OCI-LY3 (cell line): ENCODE measurements around the gene SAMD13.

Experiments used
- H2AFZ ChIP-seq: fragments of 200-600, 300-600 bp; shearing (Covaris generic); 2 replicates; pipeline ENCODE4 v1.6.0; 2014; ENCODE audit warnings: antibody characterized with exemption, low read depth, low read length
- H3K27ac ChIP-seq: fragments of 200-600, 300-600 bp; sonication (generic); 2 replicates; pipeline ENCODE4 v1.5.1; 2014; ENCODE audit warnings: mild to moderate bottlenecking, low read length, moderate library complexity, mixed read lengths
- H3K27me3 ChIP-seq: fragments of 200-600, 300-600 bp; sonication (generic); 2 replicates; pipeline ENCODE4 v1.6.1; 2014; ENCODE audit warnings: low read depth, low read length, mixed read lengths
- H3K36me3 ChIP-seq: fragments of 200-600, 300-600 bp; sonication (generic); replicated peaks from 2 replicates; pipeline ENCODE3; 2014; ENCODE audit warnings: low read depth, low read length, mixed read lengths
- H3K4me1 ChIP-seq: fragments of 300-600, 200-600 bp; sonication (generic); 2 replicates; pipeline ENCODE4 v1.6.1; 2014; ENCODE audit warnings: low read length, mixed read lengths
- H3K4me2 ChIP-seq: fragments of 200-600, 300-600 bp; sonication (generic); 2 replicates; pipeline ENCODE4 v1.6.1; 2014; ENCODE audit warnings: low read length, mixed read lengths
- H3K4me3 ChIP-seq: fragments of 300-600, 200-600 bp; sonication (generic); 2 replicates; pipeline ENCODE4 v1.5.1; 2014; ENCODE audit warnings: antibody characterized with exemption, mild to moderate bottlenecking, low read length, moderate library complexity
- H3K79me2 ChIP-seq: fragments of 300-600, 200-600 bp; shearing (Covaris generic); 2 replicates; pipeline ENCODE4 v1.6.1; 2014; ENCODE audit warnings: mild to moderate bottlenecking, low read length, mixed read lengths
- H3K9ac ChIP-seq: fragments of 300-600, 200-600 bp; shearing (Covaris generic); 2 replicates; pipeline ENCODE4 v1.6.0; 2014; ENCODE audit warnings: mild to moderate bottlenecking, low read length, moderate library complexity
- H3K9me3 ChIP-seq: fragments of 200-600, 300-600 bp; shearing (Covaris generic); 2 replicates; pipeline ENCODE4 v1.6.1; 2014; ENCODE audit warnings: low read length, mixed read lengths; ENCODE audit not compliant: insufficient read depth
- H4K20me1 ChIP-seq: fragments of 200-600, 300-600 bp; sonication (generic); 2 replicates; pipeline ENCODE4 v1.6.1; 2016; ENCODE audit warnings: low read length, mixed read lengths; ENCODE audit not compliant: insufficient read depth
- EZH2phosphoT487 ChIP-seq: fragments of 200-600 bp; shearing (Covaris generic); IDR thresholded peaks from 2 replicates; pipeline ENCODE4 v1.6.1; 2018; ENCODE audit warnings: antibody characterized with exemption, mixed run types, low read depth
- TF ChIP-seq, protein P1 (sequence below): fragments of 200-600, 300-600 bp; sonication (generic); IDR thresholded peaks from 2 replicates; pipeline ENCODE4 v1.5.1; 2014; ENCODE audit warnings: antibody characterized with exemption, low read length, low read depth

The SAMD13 gene

DNA sequence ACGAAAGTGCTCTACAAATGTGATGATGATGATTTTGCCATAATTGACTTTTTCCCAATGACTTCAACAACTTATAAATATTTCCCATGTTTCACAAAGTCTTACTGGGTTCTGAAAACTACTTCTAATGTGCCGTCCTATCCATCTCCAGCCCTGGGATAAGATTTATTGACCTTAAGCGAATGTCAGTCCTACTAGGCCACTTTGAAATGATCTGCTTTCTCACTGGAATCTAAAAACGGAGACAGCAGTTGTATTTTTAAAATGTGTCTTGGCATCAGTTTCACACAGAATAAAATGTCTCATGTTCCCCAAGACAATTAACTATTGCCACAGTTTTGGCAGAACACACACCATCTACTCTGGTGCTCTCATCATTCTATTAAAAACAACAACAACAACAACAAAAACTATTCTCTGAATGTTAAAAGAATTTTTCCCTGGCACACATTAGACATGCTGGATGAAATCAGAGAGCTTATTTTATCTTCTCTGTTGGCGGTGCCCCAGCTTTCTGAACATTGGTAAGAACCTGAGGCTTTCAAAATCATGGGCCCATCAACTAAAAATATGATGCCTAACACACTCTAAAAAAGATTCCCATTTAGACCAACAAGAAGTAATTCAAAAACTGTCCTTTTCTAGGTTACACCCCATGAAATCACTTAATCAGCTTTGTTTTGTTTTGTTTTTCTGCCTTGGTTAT lies 73.6 kb downstream of the SAMD13 start:
- Histone ChIP-seq H3K9ac (no peak overlapping the region), H3K27me3 (no peaks in the 10 kb centered on the region), H4K20me1 (no peaks in the 10 kb centered on the region), H3K4me1 (no peaks in the 10 kb centered on the region), H3K36me3 (no peaks in the 10 kb centered on the region), H3K79me2 (no peaks in the 10 kb centered on the region), H3K27ac (no peak overlapping the region), H3K4me3 (no peak overlapping the region), H2AFZ (no peak overlapping the region), H3K4me2 (no peak overlapping the region), H3K9me3 (no peaks in the 10 kb centered on the region)
- no peak for TF ChIP-seq EZH2phosphoT487

DNA sequence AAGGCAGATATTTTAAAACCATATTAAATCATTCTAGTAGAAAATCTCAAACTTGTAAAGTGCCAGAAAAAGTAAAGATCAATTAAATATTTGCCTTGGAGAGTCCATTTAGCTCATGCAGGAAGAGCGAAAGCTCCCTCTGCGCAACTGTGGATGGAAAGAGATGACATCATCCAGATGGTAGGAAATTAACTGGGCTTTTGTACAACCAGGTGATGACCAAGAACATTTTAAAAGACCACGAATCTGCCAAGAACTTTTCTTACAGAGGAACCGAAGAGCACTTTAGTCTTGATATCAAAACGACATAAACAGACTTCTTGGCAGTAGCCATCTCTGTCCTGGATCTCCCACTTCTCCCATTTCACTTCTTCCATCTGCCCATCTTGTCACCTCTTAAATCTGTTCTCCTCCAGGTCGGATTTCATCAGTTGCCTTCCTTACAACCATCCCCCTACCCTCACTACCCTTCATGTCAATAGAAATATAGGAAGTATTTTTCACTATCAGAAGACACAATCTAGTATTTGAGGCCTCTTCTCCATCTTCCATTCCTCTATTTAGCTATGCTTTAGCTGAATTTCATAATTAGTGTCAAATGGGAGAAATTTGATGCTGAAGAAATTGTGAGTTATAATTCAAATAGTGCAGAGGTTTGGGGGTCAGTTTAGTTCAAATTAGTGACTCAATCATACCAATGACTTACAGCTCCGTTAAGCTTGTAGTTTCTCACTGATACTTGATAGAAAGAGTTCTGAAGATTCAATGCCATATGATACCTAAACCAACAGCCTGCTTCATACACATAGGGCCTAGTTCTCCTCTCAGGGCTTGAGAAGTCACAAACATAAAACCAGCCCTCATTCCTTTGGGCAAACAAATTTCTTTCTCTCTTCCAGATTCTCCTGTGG lies 74.7 kb downstream of the SAMD13 start:
- Histone ChIP-seq H3K27me3 (no peaks in the 10 kb centered on the region), H3K4me3 (no peak overlapping the region), H3K27ac (no peak overlapping the region)

DNA sequence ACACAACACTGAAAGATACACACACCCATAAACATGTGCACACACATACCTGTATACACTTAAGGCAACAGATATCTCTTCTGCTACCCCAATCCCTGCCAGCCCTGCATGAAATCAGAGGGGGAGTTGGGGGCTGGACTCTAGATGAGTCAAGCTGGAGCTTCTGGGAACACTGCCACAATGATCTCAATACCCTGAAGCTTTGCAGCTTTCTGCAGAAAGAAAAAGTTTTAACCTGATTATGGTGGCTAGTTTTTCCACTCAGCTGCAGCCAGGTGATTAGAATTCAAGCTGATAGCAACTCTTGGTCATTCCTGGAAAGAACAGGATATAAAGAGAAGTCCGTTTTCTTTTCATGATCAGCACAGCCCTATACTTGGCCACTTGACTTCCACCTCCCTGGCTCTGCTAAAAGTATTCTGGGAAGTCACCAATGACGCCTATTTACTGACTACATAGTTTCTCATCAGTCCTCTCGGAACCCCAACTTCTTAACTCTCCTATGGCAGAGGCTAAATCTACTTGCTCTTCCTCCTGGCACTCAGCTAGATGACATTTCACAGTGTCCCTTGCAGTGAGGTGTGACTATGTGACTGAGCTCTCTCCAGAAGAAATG lies 76.1 kb downstream of the SAMD13 start:
- Histone ChIP-seq H3K9ac (no peak overlapping the region), H3K27ac (no peak overlapping the region), H3K36me3 (no peaks in the 10 kb centered on the region), H3K4me1 (peaks cover 5% of the 10 kb centered on the region), H3K4me2 (no peak overlapping the region), H4K20me1 (no peaks in the 10 kb centered on the region), H3K4me3 (no peak overlapping the region), H2AFZ (no peak overlapping the region), H3K9me3 (no peaks in the 10 kb centered on the region), H3K79me2 (no peaks in the 10 kb centered on the region), H3K27me3 (no peaks in the 10 kb centered on the region)
- no peak for TF ChIP-seq EZH2phosphoT487
- TF ChIP-seq, protein P1, sequence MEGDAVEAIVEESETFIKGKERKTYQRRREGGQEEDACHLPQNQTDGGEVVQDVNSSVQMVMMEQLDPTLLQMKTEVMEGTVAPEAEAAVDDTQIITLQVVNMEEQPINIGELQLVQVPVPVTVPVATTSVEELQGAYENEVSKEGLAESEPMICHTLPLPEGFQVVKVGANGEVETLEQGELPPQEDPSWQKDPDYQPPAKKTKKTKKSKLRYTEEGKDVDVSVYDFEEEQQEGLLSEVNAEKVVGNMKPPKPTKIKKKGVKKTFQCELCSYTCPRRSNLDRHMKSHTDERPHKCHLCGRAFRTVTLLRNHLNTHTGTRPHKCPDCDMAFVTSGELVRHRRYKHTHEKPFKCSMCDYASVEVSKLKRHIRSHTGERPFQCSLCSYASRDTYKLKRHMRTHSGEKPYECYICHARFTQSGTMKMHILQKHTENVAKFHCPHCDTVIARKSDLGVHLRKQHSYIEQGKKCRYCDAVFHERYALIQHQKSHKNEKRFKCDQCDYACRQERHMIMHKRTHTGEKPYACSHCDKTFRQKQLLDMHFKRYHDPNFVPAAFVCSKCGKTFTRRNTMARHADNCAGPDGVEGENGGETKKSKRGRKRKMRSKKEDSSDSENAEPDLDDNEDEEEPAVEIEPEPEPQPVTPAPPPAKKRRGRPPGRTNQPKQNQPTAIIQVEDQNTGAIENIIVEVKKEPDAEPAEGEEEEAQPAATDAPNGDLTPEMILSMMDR = no peak

More for the DNA sequence above, 74.7 kb downstream of the SAMD13 start:
- Histone ChIP-seq H2AFZ (no peak overlapping the region), H3K36me3 (no peaks in the 10 kb centered on the region), H3K4me1 (no peaks in the 10 kb centered on the region), H3K4me2 (no peak overlapping the region), H3K9ac (no peak overlapping the region), H4K20me1 (no peaks in the 10 kb centered on the region), H3K9me3 (no peaks in the 10 kb centered on the region), H3K79me2 (no peaks in the 10 kb centered on the region)
- TF ChIP-seq, protein P1 = no peak
- TF ChIP-seq EZH2phosphoT487 = no peak

DNA sequence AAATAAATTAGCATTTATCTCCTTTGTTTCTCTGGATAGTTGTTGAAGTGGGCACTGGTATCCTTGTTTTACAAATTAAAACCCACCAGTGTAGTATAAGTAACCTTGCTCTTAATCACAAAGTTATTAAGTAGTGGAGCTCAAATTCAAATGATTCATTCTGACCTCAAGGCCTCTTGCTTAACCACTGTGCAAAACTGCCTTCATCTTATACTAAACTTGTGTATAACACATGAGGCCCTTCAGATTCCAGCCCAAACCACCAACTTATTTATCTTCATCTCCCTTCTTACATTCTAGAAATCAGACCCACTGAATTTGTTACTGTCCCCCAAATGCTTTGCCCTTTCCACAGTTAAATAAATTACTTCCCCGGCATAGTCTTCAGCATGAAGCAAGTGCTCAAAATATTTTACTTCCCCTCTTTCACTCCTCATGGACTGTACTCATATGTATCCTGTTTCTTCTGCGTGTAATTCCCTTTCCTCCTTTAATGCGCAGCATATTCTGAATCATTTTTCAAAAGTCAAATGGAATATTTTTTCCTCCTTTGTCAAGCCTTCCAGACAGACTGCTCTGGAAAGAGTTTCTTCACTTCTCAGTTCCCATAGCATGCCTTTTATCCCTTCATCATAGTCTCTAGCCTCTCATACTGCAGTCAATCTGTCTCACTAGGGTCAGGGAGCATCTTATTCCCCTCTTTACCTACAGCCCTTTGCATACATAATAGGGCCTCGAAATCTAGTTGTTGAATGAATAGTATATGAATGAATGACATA lies 77.8 kb downstream of the SAMD13 start:
- Histone ChIP-seq H4K20me1 (no peaks in the 10 kb centered on the region), H3K27me3 (no peaks in the 10 kb centered on the region), H3K9me3 (no peaks in the 10 kb centered on the region), H3K4me1 (peaks cover 7% of the 10 kb centered on the region), H3K9ac (no peak overlapping the region), H3K27ac (no peak overlapping the region), H3K36me3 (no peaks in the 10 kb centered on the region), H3K4me3 (no peak overlapping the region), H3K4me2 (no peak overlapping the region), H2AFZ (no peak overlapping the region), H3K79me2 (no peaks in the 10 kb centered on the region)
- TF ChIP-seq, protein P1 = no peak
- no peak for TF ChIP-seq EZH2phosphoT487
